Measurements from ENCODE around the gene GRAP2.
"Not testable (repeated sequence)": the region's sequence is repeated elsewhere in the genome, so short reads cannot be mapped to it uniquely, and the experiment has no call there.

- TF ChIP-seq MED1 (CRISPR knock-in tag; IDR thresholded peaks at IDR 0.05); ETV6 (CRISPR knock-in tag; conservative IDR thresholded peaks at IDR 0.05); CTCF (CRISPR knock-in tag; IDR thresholded peaks at IDR 0.05); PHF8 (CRISPR knock-in tag; IDR thresholded peaks at IDR 0.05): not testable (repeated sequence)
Observed at GRCh38 chr22:39992894-39993293, 92.0 kb downstream of the GRAP2 start.

All from HepG2 (cell line).